Measurements from ENCODE around the gene DCTPP1. TPM values are rescaled to one million over a fixed set of nuclear protein-coding genes. Genes with fewer than 3 reads are reported as not detected.

Gene DCTPP1
- total and polyA plus RNA-seq, 9 of the 15 experiments (the other 6 are each of a cell fraction or from before 2014, with no cell fraction given) = 45.0 to 132 (median 80.6) TPM

DNA sequence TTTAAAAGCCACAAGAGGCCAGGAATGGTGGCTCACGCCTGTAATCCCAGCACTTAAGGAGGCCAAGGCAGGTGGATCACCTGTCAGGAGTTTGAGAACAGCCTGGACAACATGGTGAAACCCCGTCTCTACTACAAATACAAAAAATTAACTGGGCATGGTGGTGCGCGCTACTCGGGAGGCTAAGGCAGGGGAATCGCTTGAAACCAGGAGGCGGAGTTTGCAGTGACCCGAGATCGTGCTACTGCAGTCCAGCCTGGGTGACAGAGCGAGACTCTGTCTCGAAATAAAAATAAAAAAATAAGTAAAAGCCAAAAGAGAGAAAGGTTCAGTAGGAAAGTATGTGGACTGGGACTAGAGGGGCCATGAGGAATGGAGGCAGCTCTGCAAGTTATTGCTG, 29.6 kb upstream of the DCTPP1 start:
- FAIRE-seq (no peak), ATAC-seq (no peak), DNase-seq (ENCODE audit: extremely low read depth in 1 of 4, low spot score in 3 of 4) (no peak)
- peaks cover 0 to 7% of the 10 kb centered on the region in 2 experiments; a peak in 2 of 5 replicates for H3K4me1 ChIP-seq (replicated peaks in 1 of 2; ENCODE audit: control insufficient read depth in 2 of 2, insufficient read depth in 2 of 2, low read length in 2 of 2)
- no peak overlapping the region for H2AFZ ChIP-seq (ENCODE audit: low read depth, low read length)
- H3K4me2 ChIP-seq (ENCODE audit: insufficient read depth, low read length) = no peak overlapping the region
- no peak overlapping the region for H3K27ac ChIP-seq (ENCODE audit: extremely low read depth, low read depth, low read length)
- H3K4me3 ChIP-seq = no peak overlapping the region
- intact Hi-C loops (cut with micrococcal nuclease) (no loop called here), in situ Hi-C loops (cut with MboI) (no loop called here)
- no peaks in the 10 kb centered on the region for H3K9me1 ChIP-seq (ENCODE audit: control insufficient read depth, insufficient read depth, low read length)
- no peak overlapping the region for H3K9ac ChIP-seq (ENCODE audit: insufficient read depth in 1 of 2, low read depth in 2 of 2, low read length in 2 of 2)
- 74% methylated on average over 11 of the region's 11 CpGs for WGBS (ENCODE audit: insufficient coverage, low coverage, missing lambda C conversion rate)
- TF ChIP-seq PHF21A (IDR thresholded peaks at IDR 0.05; ENCODE audit: borderline replicate concordance, low read depth) = no peak
- TF ChIP-seq, protein P1, sequence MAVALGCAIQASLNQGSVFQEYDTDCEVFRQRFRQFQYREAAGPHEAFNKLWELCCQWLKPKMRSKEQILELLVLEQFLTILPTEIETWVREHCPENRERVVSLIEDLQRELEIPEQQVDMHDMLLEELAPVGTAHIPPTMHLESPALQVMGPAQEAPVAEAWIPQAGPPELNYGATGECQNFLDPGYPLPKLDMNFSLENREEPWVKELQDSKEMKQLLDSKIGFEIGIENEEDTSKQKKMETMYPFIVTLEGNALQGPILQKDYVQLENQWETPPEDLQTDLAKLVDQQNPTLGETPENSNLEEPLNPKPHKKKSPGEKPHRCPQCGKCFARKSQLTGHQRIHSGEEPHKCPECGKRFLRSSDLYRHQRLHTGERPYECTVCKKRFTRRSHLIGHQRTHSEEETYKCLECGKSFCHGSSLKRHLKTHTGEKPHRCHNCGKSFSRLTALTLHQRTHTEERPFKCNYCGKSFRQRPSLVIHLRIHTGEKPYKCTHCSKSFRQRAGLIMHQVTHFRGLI (CRISPR knock-in tag; IDR thresholded peaks at IDR 0.05) = no peak
- TF ChIP-seq ZNF165 (CRISPR knock-in tag; IDR thresholded peaks at IDR 0.05; ENCODE audit: borderline replicate concordance) = no peak
- no peak for TF ChIP-seq FOXK1 (CRISPR knock-in tag; IDR thresholded peaks at IDR 0.05; ENCODE audit: borderline replicate concordance)
- TF ChIP-seq ZNF143 (CRISPR knock-in tag; IDR thresholded peaks at IDR 0.05) = no peak
- TF ChIP-seq ESRRB (CRISPR knock-in tag; IDR thresholded peaks at IDR 0.05; ENCODE audit: borderline replicate concordance) = no peak
- no peak for TF ChIP-seq E2F6 (IDR thresholded peaks at IDR 0.05; ENCODE audit: borderline replicate concordance in 1 of 2, extremely low read depth in 1 of 2, insufficient read depth in 1 of 2, insufficient read length in 1 of 2, low read depth in 1 of 2, low read length in 1 of 2, poor library complexity in 1 of 2, severe bottlenecking in 1 of 2)
- no peak for TF ChIP-seq KLF10 (CRISPR knock-in tag; IDR thresholded peaks at IDR 0.05)
- no peaks in the 10 kb centered on the region for H3K9me3 ChIP-seq (replicated peaks; ENCODE audit: control insufficient read depth, insufficient read depth, low read depth, low read length)
- no peaks in the 10 kb centered on the region for H3K36me3 ChIP-seq (ENCODE audit: control insufficient read depth, insufficient read depth, low read length)
- CTCF ChIA-PET (ENCODE audit: low intra/inter-chr PET ratio) = no interaction called here
- no peaks in the 10 kb centered on the region for H3K27me3 ChIP-seq (ENCODE audit: control insufficient read depth in 2 of 2, insufficient read depth in 2 of 2, low read length in 2 of 2)
- no TSS peak for BruUV-seq (replicated peaks)
- POLR2A ChIA-PET = no interaction called here
- no peaks in the 10 kb centered on the region for H4K20me1 ChIP-seq (replicated peaks; ENCODE audit: control insufficient read depth, insufficient read depth, low read length)
- no peaks in the 10 kb centered on the region for H3K79me2 ChIP-seq (ENCODE audit: control insufficient read depth, insufficient read depth, low read length)

Data from K562 (cell line).